HepG2 (cell line): ENCODE measurements around the gene SS18L1. TPM values are rescaled to one million over a fixed set of nuclear protein-coding genes. Genes with fewer than 3 reads are reported as not detected.
A peak's percentile ranks its signal among the peaks of the same experiment; 100 is the strongest.

Source experiments
- ATAC-seq: fragments of 200-7000 bp; cut with Tn5 transposase; 3 replicates; pipeline ENCODE4 v1.9.1; 2020; ENCODE audit warnings: mild to moderate bottlenecking, moderate library complexity
- BruUV-seq: library from RNA; stranded (reverse); fragments of 400-500 nt; replicated peaks from 2 replicates; lab custom pipeline; 2021; lab: Mats Ljungman, UMichigan
- CTCF ChIA-PET: fragments of 300-600 bp; formaldehyde crosslinking; extraction: SDS; loops from one replicate; lab custom pipeline; 2021; ENCODE audit warnings: low total read pairs, inconsistent platforms, low intra/inter-chr PET ratio; lab: Yijun Ruan, JAX
- POLR2A ChIA-PET: fragments of 350-600 bp; sonication (Branson Sonifier 250); formaldehyde crosslinking; loops from one replicate; lab custom pipeline; 2020; ENCODE audit warnings: antibody characterized with exemption, inconsistent platforms; lab: Yijun Ruan, JAX
- DNase-seq: peaks from one replicate; pipeline ENCODE4 v3.0.0-alpha.2; 2015; ENCODE audit warnings: low spot score
- FAIRE-seq: peaks from 3 replicates; lab custom pipeline; 2011; peaks lifted over from hg19 to GRCh38; lab: Jason Lieb, UNC
- H2AFZ ChIP-seq: one replicate; pipeline ENCODE4 v1.6.1; 2011; ENCODE audit warnings: low read length, inconsistent platforms
- H3K27ac ChIP-seq: fragments of 300-600 bp; 3 replicates; pipeline ENCODE4 v1.8.0; 2011; ENCODE audit warnings: mixed run types, mild to moderate bottlenecking, mixed read lengths, low read length, inconsistent platforms; ENCODE audit not compliant: insufficient read depth; ENCODE audit errors: extremely low read length
- H3K27me3 ChIP-seq, 2 experiments: fragments of 200-600 bp in 1 of 2; 2 replicates in 1 of 2; 3 replicates in 1 of 2; pipeline versions ENCODE4 v1.6.0 to v1.8.0; 2011; ENCODE audit warnings: low read length in 2 of 2, mild to moderate bottlenecking in 2 of 2, moderate library complexity in 2 of 2, inconsistent platforms in 1 of 2; ENCODE audit not compliant: insufficient read depth in 2 of 2, control insufficient read depth in 1 of 2
- H3K36me3 ChIP-seq, 2 experiments: fragments of 200-600 bp in 1 of 2; replicated peaks in 1 of 2; 2 replicates in 1 of 2; 3 replicates in 1 of 2; pipeline versions ENCODE4 v1.5.1 to v1.8.0; 2011; ENCODE audit warnings: low read length in 2 of 2, inconsistent platforms in 1 of 2; ENCODE audit not compliant: insufficient read depth in 2 of 2, control insufficient read depth in 1 of 2
- H3K4me1 ChIP-seq: 2 replicates; pipeline ENCODE4 v1.5.1; 2012; ENCODE audit warnings: low read length, inconsistent platforms; ENCODE audit not compliant: insufficient read depth
- H3K4me2 ChIP-seq: 2 replicates; pipeline ENCODE4 v1.6.0; 2011; ENCODE audit warnings: low read depth, low read length, inconsistent platforms
- H3K4me3 ChIP-seq, 3 experiments: fragments of 200-600 bp in 1 of 3; sonication (generic), shearing (Covaris generic) in 1 of 3; replicated peaks in 1 of 3; 2 replicates each; pipeline ENCODE4 v1.5.1; 2011 to 2016; ENCODE audit warnings: low read length in 3 of 3, inconsistent platforms in 2 of 3, low read depth in 2 of 3, mild to moderate bottlenecking in 2 of 3, control low read depth in 1 of 3, mixed read lengths in 1 of 3; ENCODE audit not compliant: insufficient read depth in 1 of 3
- H3K79me2 ChIP-seq: one replicate; pipeline ENCODE4 v1.6.1; 2011; ENCODE audit warnings: low read length, inconsistent platforms; ENCODE audit not compliant: insufficient read depth
- H3K9ac ChIP-seq: 2 replicates; pipeline ENCODE4 v1.6.0; 2011; ENCODE audit warnings: mild to moderate bottlenecking, low read depth, low read length, inconsistent platforms; ENCODE audit not compliant: insufficient read depth
- H3K9me3 ChIP-seq: 2 replicates; pipeline ENCODE4 v1.5.1; 2012; ENCODE audit warnings: mild to moderate bottlenecking, low read length
- H4K20me1 ChIP-seq: 2 replicates; pipeline ENCODE4 v1.6.0; 2011; ENCODE audit warnings: inconsistent platforms, mild to moderate bottlenecking, low read length, moderate library complexity; ENCODE audit not compliant: insufficient read depth
- CAMTA2 ChIP-seq: sonication (generic); formaldehyde crosslinking; IDR thresholded peaks from 2 replicates; pipeline ENCODE4 v1.4.0; 2020; ENCODE audit warnings: mild to moderate bottlenecking, missing genetic modification reagents, borderline replicate concordance
- FOXC1 ChIP-seq: sonication (generic); formaldehyde crosslinking; IDR thresholded peaks from 2 replicates; pipeline ENCODE4 v1.8.0; 2022; ENCODE audit warnings: mild to moderate bottlenecking, missing genetic modification reagents, borderline replicate concordance
- HDAC2 ChIP-seq: sonication (generic); formaldehyde crosslinking; IDR thresholded peaks from 2 replicates; pipeline ENCODE4 v1.4.0; 2020; ENCODE audit warnings: missing genetic modification reagents
- KDM2A ChIP-seq: sonication (generic); formaldehyde crosslinking; IDR thresholded peaks from 2 replicates; pipeline ENCODE4 v1.4.0; 2020; ENCODE audit warnings: low read depth, missing genetic modification reagents, borderline replicate concordance
- NFATC3 ChIP-seq: sonication (generic); formaldehyde crosslinking; IDR thresholded peaks from 2 replicates; pipeline ENCODE4 v1.5.1; 2020; ENCODE audit warnings: mild to moderate bottlenecking, missing genetic modification reagents
- PTBP1 ChIP-seq: fragments of 200-400 bp; formaldehyde crosslinking; IDR thresholded peaks from 2 replicates; pipeline ENCODE4 v1.6.1; 2018; ENCODE audit warnings: low read length, low read depth; ENCODE audit not compliant: poor library complexity, severe bottlenecking
- RARG ChIP-seq: sonication (generic); formaldehyde crosslinking; IDR thresholded peaks from 2 replicates; pipeline ENCODE4 v1.4.0; 2020; ENCODE audit warnings: low read depth, mild to moderate bottlenecking, missing genetic modification reagents
- RORA ChIP-seq: sonication (generic); formaldehyde crosslinking; IDR thresholded peaks from 2 replicates; pipeline ENCODE4 v1.5.0; 2020; ENCODE audit warnings: mild to moderate bottlenecking, missing genetic modification reagents, moderate library complexity
- SCMH1 ChIP-seq: sonication (generic); formaldehyde crosslinking; IDR thresholded peaks from 2 replicates; pipeline ENCODE4 v1.9.0; 2021; ENCODE audit warnings: missing genetic modification reagents, mild to moderate bottlenecking, borderline replicate concordance
- SETDB1 ChIP-seq: sonication (generic); formaldehyde crosslinking; IDR thresholded peaks from 2 replicates; pipeline ENCODE4 v1.5.1; 2020; ENCODE audit warnings: missing genetic modification reagents, mild to moderate bottlenecking, borderline replicate concordance
- SP140L ChIP-seq: sonication (generic); formaldehyde crosslinking; IDR thresholded peaks from 2 replicates; pipeline ENCODE4 v1.4.0; 2020; ENCODE audit warnings: missing genetic modification reagents, borderline replicate concordance
- SP5 ChIP-seq: IDR thresholded peaks from 2 replicates; pipeline ENCODE4 v1.6.1; 2016; ENCODE audit warnings: low read depth, borderline replicate concordance
- THAP8 ChIP-seq: sonication (generic); formaldehyde crosslinking; IDR thresholded peaks from 2 replicates; pipeline ENCODE4 v1.5.1; 2020; ENCODE audit warnings: missing genetic modification reagents, mild to moderate bottlenecking, borderline replicate concordance
- ZNF230 ChIP-seq: sonication (generic); formaldehyde crosslinking; IDR thresholded peaks from 2 replicates; pipeline ENCODE4 v1.4.0; 2020; ENCODE audit warnings: mild to moderate bottlenecking, missing genetic modification reagents
- ZNF251 ChIP-seq: sonication (generic); formaldehyde crosslinking; IDR thresholded peaks from 2 replicates; pipeline ENCODE4 v1.9.0; 2021; ENCODE audit warnings: mild to moderate bottlenecking, missing genetic modification reagents
- ZNF383 ChIP-seq: sonication (generic); formaldehyde crosslinking; IDR thresholded peaks from 2 replicates; pipeline ENCODE4 v1.4.0; 2020; ENCODE audit warnings: missing genetic modification reagents, mild to moderate bottlenecking, borderline replicate concordance
- ZNF549 ChIP-seq: sonication (generic); formaldehyde crosslinking; IDR thresholded peaks from 2 replicates; pipeline ENCODE4 v1.5.0; 2020; ENCODE audit warnings: missing genetic modification reagents
- ZNF724P ChIP-seq: sonication (generic); formaldehyde crosslinking; IDR thresholded peaks from 2 replicates; pipeline ENCODE4 v1.8.0; 2022; ENCODE audit warnings: missing genetic modification reagents, borderline replicate concordance
- ZSCAN31 ChIP-seq: sonication (generic); formaldehyde crosslinking; IDR thresholded peaks from 2 replicates; pipeline ENCODE4 v1.5.0; 2020; ENCODE audit warnings: low read depth, mild to moderate bottlenecking, missing genetic modification reagents
- WGBS: methylation state at CpG from one replicate; pipeline ENCODE4 v1.1.6; 2017; ENCODE audit warnings: low lambda C conversion rate; 5-methylcytosine and 5-hydroxymethylcytosine counted together
- in situ Hi-C: cut with HindIII; loops from 2 replicates; pipeline ENCODE4 v1.10.0; 2017; ENCODE audit warnings: low pct_unique_long_range_greater_than_20kb; ENCODE audit not compliant: extremely low pct_ligation_motif_present
- intact Hi-C: fragments of 100-400 bp; cut with micrococcal nuclease; formaldehyde crosslinking; loops from one replicate; pipeline ENCODE4 v1.10.0; 2022; ENCODE audit not compliant: unreplicated experiment
- polyA plus RNA-seq, 8 experiments: library from polyadenylated mRNA; depleted of rRNA in 3 of 8; stranded (reverse) in 7 of 8; unstranded in 1 of 8; fragments of >200 nt; fragmentation: Illumina TruSeq in 4 of 8; extraction: Trizol in 4 of 8; gene quantifications; 2 replicates each; pipeline versions ENCODE4 v1.2.1 to v1.2.3, GENCODE V29; 2011 to 2016; ENCODE audit warnings: low read depth in 4 of 8, missing spikeins in 1 of 8, mixed read lengths in 1 of 8; ENCODE audit not compliant: insufficient read depth in 1 of 8
- total RNA-seq, 5 experiments: library from RNA; depleted of rRNA; stranded (reverse); fragments of >200 nt; fragmentation: Illumina TruSeq; extraction: Trizol; gene quantifications; 2 replicates each; pipeline ENCODE4 v1.2.3, GENCODE V29; 2016; ENCODE audit warnings: low read depth in 1 of 5
- TF ChIP-seq, protein P1 (sequence below): sonication (generic); formaldehyde crosslinking; IDR thresholded peaks from 2 replicates; pipeline ENCODE4 v1.9.0; 2022; ENCODE audit warnings: missing genetic modification reagents, mild to moderate bottlenecking, borderline replicate concordance
- TF ChIP-seq, protein P2 (sequence below): sonication (generic); formaldehyde crosslinking; IDR thresholded peaks from 2 replicates; pipeline ENCODE4 v1.4.0; 2020; ENCODE audit warnings: missing genetic modification reagents

SS18L1 gene
- total and polyA plus RNA-seq, 2 of the 13 experiments (the other 11 are each of a cell fraction or from before 2014, with no cell fraction given): 17.8 to 27.6 TPM

- POLR2A ChIA-PET: interaction anchor here (1.3 to 10.4 kb wide), 3 partner anchors 19 to 49 kb away, joined by 5 to 260 read pairs (median 86); partner anchors contain the start of gene TAF4
- H2AFZ ChIP-seq: no peak overlapping the region
- TF ChIP-seq RORA (CRISPR knock-in tag) (no peak), ZNF549 (CRISPR knock-in tag) (no peak), ZNF383 (CRISPR knock-in tag) (no peak), SP140L (no peak), ZNF230 (no peak), RARG (CRISPR knock-in tag) (no peak), THAP8 (no peak), SCMH1 (no peak), SP5 (no peak), ZNF251 (CRISPR knock-in tag) (no peak), PTBP1 (no peak), HDAC2 (CRISPR knock-in tag) (no peak), KDM2A (CRISPR knock-in tag) (peak; percentile 36; the same call in 1 of the 2 replicates), NFATC3 (CRISPR knock-in tag) (no peak), SETDB1 (CRISPR knock-in tag) (no peak), ZSCAN31 (no peak), FOXC1 (0 out of 2 replicates have a peak, but pooled peaks have one; percentile 18), ZNF724P (CRISPR knock-in tag) (no peak), CAMTA2 (no peak)
- TF ChIP-seq, protein P1, sequence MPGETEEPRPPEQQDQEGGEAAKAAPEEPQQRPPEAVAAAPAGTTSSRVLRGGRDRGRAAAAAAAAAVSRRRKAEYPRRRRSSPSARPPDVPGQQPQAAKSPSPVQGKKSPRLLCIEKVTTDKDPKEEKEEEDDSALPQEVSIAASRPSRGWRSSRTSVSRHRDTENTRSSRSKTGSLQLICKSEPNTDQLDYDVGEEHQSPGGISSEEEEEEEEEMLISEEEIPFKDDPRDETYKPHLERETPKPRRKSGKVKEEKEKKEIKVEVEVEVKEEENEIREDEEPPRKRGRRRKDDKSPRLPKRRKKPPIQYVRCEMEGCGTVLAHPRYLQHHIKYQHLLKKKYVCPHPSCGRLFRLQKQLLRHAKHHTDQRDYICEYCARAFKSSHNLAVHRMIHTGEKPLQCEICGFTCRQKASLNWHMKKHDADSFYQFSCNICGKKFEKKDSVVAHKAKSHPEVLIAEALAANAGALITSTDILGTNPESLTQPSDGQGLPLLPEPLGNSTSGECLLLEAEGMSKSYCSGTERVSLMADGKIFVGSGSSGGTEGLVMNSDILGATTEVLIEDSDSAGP (CRISPR knock-in tag): no peak
- TF ChIP-seq, protein P2, sequence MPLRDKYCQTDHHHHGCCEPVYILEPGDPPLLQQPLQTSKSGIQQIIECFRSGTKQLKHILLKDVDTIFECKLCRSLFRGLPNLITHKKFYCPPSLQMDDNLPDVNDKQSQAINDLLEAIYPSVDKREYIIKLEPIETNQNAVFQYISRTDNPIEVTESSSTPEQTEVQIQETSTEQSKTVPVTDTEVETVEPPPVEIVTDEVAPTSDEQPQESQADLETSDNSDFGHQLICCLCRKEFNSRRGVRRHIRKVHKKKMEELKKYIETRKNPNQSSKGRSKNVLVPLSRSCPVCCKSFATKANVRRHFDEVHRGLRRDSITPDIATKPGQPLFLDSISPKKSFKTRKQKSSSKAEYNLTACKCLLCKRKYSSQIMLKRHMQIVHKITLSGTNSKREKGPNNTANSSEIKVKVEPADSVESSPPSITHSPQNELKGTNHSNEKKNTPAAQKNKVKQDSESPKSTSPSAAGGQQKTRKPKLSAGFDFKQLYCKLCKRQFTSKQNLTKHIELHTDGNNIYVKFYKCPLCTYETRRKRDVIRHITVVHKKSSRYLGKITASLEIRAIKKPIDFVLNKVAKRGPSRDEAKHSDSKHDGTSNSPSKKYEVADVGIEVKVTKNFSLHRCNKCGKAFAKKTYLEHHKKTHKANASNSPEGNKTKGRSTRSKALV: no peak
These were observed 26.3 kb upstream of the SS18L1 start for GRCh38 chr20:62117362-62117646.

More at GRCh38 chr20:62117362-62117646, 26.3 kb upstream of the SS18L1 start:
- no peak for DNase-seq
- WGBS: 12% methylated on average over 9 of the region's 9 CpGs
- Histone ChIP-seq H4K20me1 (no peaks in the 10 kb centered on the region), H3K9ac (no peak overlapping the region), H3K79me2 (no peaks in the 10 kb centered on the region), H3K27ac (no peak overlapping the region), H3K9me3 (no peaks in the 10 kb centered on the region; the same call in 1 of the 2 replicates), H3K4me2 (peak overlapping the region; percentile 70; the same call in 1 of the 2 replicates), H3K36me3 (no peaks in the 10 kb centered on the region), H3K27me3 (peaks cover 8 to 46% of the 10 kb centered on the region in 2 experiments), H3K4me1 (peaks cover 57% of the 10 kb centered on the region), H3K4me3 (no peak overlapping the region; a peak in 1 of 6 replicates)
- no peak for ATAC-seq
- FAIRE-seq: no peak
- intact Hi-C loops: no loop called here
- BruUV-seq: no TSS peak
- in situ Hi-C loops: no loop called here
- CTCF ChIA-PET: no interaction called here
